MM.1S (cell line): ENCODE results near the gene KDM5A.

Source experiments
- DNase-seq: peaks from one replicate; pipeline ENCODE4 v3.0.0-alpha.2; 2015
- H2AFZ ChIP-seq: fragments of 300-600 bp; sonication (generic); 2 replicates; pipeline ENCODE4 v1.6.0; 2016; ENCODE audit warnings: antibody characterized with exemption, low read length
- H3F3A ChIP-seq: fragments of 300-600 bp; sonication (generic); 2 replicates; pipeline ENCODE4 v1.6.1; 2016; ENCODE audit warnings: mild to moderate bottlenecking, antibody characterized with exemption, low read length, moderate library complexity, mixed read lengths; ENCODE audit not compliant: insufficient read depth
- H3K27ac ChIP-seq: fragments of 300-600 bp; sonication (generic); 2 replicates; pipeline ENCODE4 v1.5.1; 2016; ENCODE audit warnings: mild to moderate bottlenecking, low read length
- H3K27me3 ChIP-seq: fragments of 300-600 bp; sonication (generic); replicated peaks from 2 replicates; pipeline ENCODE4 v1.6.0; 2016; ENCODE audit warnings: low read length; ENCODE audit not compliant: insufficient read depth
- H3K36me3 ChIP-seq: fragments of 300-600 bp; sonication (generic); replicated peaks from 2 replicates; pipeline ENCODE4 v1.6.1; 2016; ENCODE audit warnings: mild to moderate bottlenecking, low read length, mixed read lengths; ENCODE audit not compliant: insufficient read depth
- H3K4me1 ChIP-seq: fragments of 300-600 bp; sonication (generic); 2 replicates; pipeline ENCODE4 v1.6.1; 2016; ENCODE audit warnings: low read length, mixed read lengths
- H3K4me2 ChIP-seq: fragments of 300-600 bp; sonication (generic); 2 replicates; pipeline ENCODE4 v1.6.0; 2016; ENCODE audit warnings: low read depth, low read length
- H3K4me3 ChIP-seq: fragments of 300-600 bp; sonication (generic); 2 replicates; pipeline ENCODE4 v1.5.1; 2016; ENCODE audit warnings: low read length, mixed read lengths
- H3K79me2 ChIP-seq: fragments of 300-600 bp; sonication (generic); 2 replicates; pipeline ENCODE4 v1.6.1; 2016; ENCODE audit warnings: mixed run types, low read length, mixed read lengths
- H3K9ac ChIP-seq: fragments of 300-600 bp; sonication (generic); 2 replicates; pipeline ENCODE4 v1.6.1; 2016; ENCODE audit warnings: low read length, mixed read lengths
- H3K9me2 ChIP-seq: fragments of 300-600 bp; sonication (generic); replicated peaks from 2 replicates; pipeline ENCODE4 v1.6.1; 2016; ENCODE audit warnings: mild to moderate bottlenecking, low read length, mixed read lengths; ENCODE audit not compliant: insufficient read depth
- H3K9me3 ChIP-seq: fragments of 300-600 bp; sonication (generic); replicated peaks from 2 replicates; pipeline ENCODE4 v1.6.1; 2016; ENCODE audit warnings: mild to moderate bottlenecking, low read length, mixed read lengths; ENCODE audit not compliant: insufficient read depth
- H4K20me1 ChIP-seq: fragments of 300-600 bp; sonication (generic); 2 replicates; pipeline ENCODE4 v1.6.1; 2016; ENCODE audit warnings: mild to moderate bottlenecking, low read length, moderate library complexity, mixed read lengths; ENCODE audit not compliant: insufficient read depth
- EZH2 ChIP-seq: fragments of 300-600 bp; sonication (generic); optimal IDR thresholded peaks from 2 replicates; pipeline ENCODE3; 2017; ENCODE audit warnings: low read depth, mild to moderate bottlenecking, antibody characterized with exemption, low read length, mixed read lengths
- EZH2phosphoT487 ChIP-seq: fragments of 300-600 bp; sonication (generic); IDR thresholded peaks from 2 replicates; pipeline ENCODE4 v1.6.1; 2018; ENCODE audit warnings: antibody characterized with exemption, low read length
- TF ChIP-seq, protein P1 (sequence below): fragments of 300-600 bp; sonication (generic); IDR thresholded peaks from 2 replicates; pipeline ENCODE4 v1.5.1; 2016; ENCODE audit warnings: antibody characterized with exemption, low read length, mixed read lengths

Gene KDM5A

GRCh38 chr12:367972-368371, 21.1 kb downstream of the KDM5A start:
- DNase-seq = no peak
- H3K4me2 ChIP-seq = no peak overlapping the region
- no peaks in the 10 kb centered on the region for H3K27me3 ChIP-seq
- no peak overlapping the region for H3K27ac ChIP-seq
- no peaks in the 10 kb centered on the region for H3K9me3 ChIP-seq
- no peaks in the 10 kb centered on the region for H3F3A ChIP-seq
- peaks cover 2% of the 10 kb centered on the region for H3K36me3 ChIP-seq
- no peaks in the 10 kb centered on the region for H3K4me1 ChIP-seq
- H3K9ac ChIP-seq = no peak overlapping the region
- no peaks in the 10 kb centered on the region for H3K79me2 ChIP-seq
- H3K9me2 ChIP-seq = no peaks in the 10 kb centered on the region
- no peak overlapping the region for H2AFZ ChIP-seq
- H3K4me3 ChIP-seq = no peak overlapping the region
- TF ChIP-seq EZH2 = no peak
- TF ChIP-seq EZH2phosphoT487 = no peak
- TF ChIP-seq, protein P1, sequence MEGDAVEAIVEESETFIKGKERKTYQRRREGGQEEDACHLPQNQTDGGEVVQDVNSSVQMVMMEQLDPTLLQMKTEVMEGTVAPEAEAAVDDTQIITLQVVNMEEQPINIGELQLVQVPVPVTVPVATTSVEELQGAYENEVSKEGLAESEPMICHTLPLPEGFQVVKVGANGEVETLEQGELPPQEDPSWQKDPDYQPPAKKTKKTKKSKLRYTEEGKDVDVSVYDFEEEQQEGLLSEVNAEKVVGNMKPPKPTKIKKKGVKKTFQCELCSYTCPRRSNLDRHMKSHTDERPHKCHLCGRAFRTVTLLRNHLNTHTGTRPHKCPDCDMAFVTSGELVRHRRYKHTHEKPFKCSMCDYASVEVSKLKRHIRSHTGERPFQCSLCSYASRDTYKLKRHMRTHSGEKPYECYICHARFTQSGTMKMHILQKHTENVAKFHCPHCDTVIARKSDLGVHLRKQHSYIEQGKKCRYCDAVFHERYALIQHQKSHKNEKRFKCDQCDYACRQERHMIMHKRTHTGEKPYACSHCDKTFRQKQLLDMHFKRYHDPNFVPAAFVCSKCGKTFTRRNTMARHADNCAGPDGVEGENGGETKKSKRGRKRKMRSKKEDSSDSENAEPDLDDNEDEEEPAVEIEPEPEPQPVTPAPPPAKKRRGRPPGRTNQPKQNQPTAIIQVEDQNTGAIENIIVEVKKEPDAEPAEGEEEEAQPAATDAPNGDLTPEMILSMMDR = no peak
- no peaks in the 10 kb centered on the region for H4K20me1 ChIP-seq

DNA sequence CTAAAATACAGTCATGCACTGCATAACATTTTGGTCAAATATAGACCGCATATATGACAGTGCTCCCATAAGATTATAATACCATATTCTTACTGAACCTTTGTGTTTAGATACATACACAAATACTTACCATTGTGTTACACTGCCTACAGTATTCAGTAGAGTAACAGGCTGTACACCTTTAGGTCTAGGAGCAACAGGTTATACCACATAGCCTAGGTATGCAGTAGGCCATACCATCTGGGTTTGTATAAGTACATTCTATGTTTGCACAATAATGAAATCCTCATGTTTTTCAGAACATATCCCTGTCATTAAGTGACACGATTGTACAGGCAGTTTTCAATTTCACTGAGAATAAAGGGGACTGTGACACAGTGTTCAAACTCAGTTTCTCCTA, 22.3 kb downstream of the KDM5A start:
- no peaks in the 10 kb centered on the region for H3K9me2 ChIP-seq
- H3K4me3 ChIP-seq = no peak overlapping the region
- H3K79me2 ChIP-seq = no peaks in the 10 kb centered on the region
- no peaks in the 10 kb centered on the region for H3F3A ChIP-seq
- H3K36me3 ChIP-seq = peaks cover 4% of the 10 kb centered on the region
- no peaks in the 10 kb centered on the region for H4K20me1 ChIP-seq
- H3K4me2 ChIP-seq = no peak overlapping the region
- H3K9me3 ChIP-seq = no peaks in the 10 kb centered on the region
- no peak overlapping the region for H2AFZ ChIP-seq
- H3K27ac ChIP-seq = no peak overlapping the region
- TF ChIP-seq, protein P1 = no peak
- no peak for TF ChIP-seq EZH2phosphoT487
- TF ChIP-seq EZH2 = no peak
- H3K4me1 ChIP-seq = no peaks in the 10 kb centered on the region
- no peak for DNase-seq
- H3K27me3 ChIP-seq = no peaks in the 10 kb centered on the region
- H3K9ac ChIP-seq = no peak overlapping the region

DNA sequence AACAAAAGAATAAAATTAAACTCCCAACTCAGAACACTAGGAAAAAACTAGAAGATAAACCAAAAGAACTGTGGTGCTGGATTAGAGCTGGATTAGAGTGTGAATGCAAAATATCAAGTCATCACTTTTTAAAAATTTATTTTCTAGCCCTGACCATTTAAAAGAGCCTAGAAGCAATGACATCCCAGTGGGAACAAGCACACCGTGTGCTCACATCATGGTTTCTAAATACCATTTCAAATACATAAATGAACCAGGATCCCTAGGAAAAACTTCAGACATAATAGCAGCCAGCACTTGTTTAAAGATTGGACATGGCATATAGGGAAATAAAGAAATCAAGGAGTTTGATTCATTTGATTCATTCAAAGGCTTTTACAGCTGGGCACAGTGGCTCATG, 30.0 kb downstream of the KDM5A start:
- Histone ChIP-seq H3K9me2 (no peaks in the 10 kb centered on the region), H3K4me3 (no peak overlapping the region), H3K36me3 (peaks cover 9% of the 10 kb centered on the region; the same call in 1 of the 2 replicates), H3K4me1 (no peaks in the 10 kb centered on the region), H2AFZ (no peak overlapping the region), H3F3A (no peaks in the 10 kb centered on the region), H3K27ac (no peak overlapping the region), H3K4me2 (no peak overlapping the region), H4K20me1 (no peaks in the 10 kb centered on the region), H3K27me3 (no peaks in the 10 kb centered on the region), H3K9me3 (no peaks in the 10 kb centered on the region), H3K79me2 (no peaks in the 10 kb centered on the region), H3K9ac (no peak overlapping the region)
- no peak for DNase-seq
- TF ChIP-seq EZH2 = no peak
- TF ChIP-seq, protein P1 = no peak
- no peak for TF ChIP-seq EZH2phosphoT487
